Common myeloid progenitor, CD34-positive (primary cell): ENCODE results near the gene OR52N5.

ENCODE experiments used
- CTCF ChIA-PET: fragments of 350-600 bp; sonication (Branson Sonifier 250); formaldehyde crosslinking; loops from one replicate; lab custom pipeline; 2021; ENCODE audit warnings: antibody characterized with exemption; lab: Charles Lee
- POLR2A ChIA-PET: fragments of 350-600 bp; sonication (Branson Sonifier 250); formaldehyde crosslinking; loops from one replicate; lab custom pipeline; 2021; ENCODE audit warnings: antibody characterized with exemption; lab: Charles Lee
- DNase-seq, 3 donors: peaks; one replicate each; pipeline versions ENCODE4 v3.0.0 to v3.0.0-alpha.2; 2013
- H3K27ac ChIP-seq, 2 experiments: 1 replicate in 1 of 2; 2 replicates in 1 of 2; pipeline ENCODE4 v1.7.0; 2013; ENCODE audit warnings: inconsistent platforms in 2 of 2, low read length in 2 of 2, mild to moderate bottlenecking in 2 of 2, low read depth in 1 of 2, moderate library complexity in 1 of 2; ENCODE audit not compliant: severe bottlenecking in 2 of 2, insufficient read depth in 1 of 2, poor library complexity in 1 of 2
- H3K27me3 ChIP-seq, 5 experiments: replicated peaks in 2 of 5; 1 replicate in 3 of 5; 2 replicates in 2 of 5; pipeline versions ENCODE4 v1.6.1 to v1.7.0; 2013; ENCODE audit warnings: low read length in 4 of 5, mild to moderate bottlenecking in 2 of 5, moderate library complexity in 2 of 5, inconsistent platforms in 1 of 5; ENCODE audit not compliant: insufficient read depth in 5 of 5, control insufficient read depth in 4 of 5
- H3K36me3 ChIP-seq, 4 experiments: 1 replicate in 2 of 4; 2 replicates in 2 of 4; pipeline versions ENCODE4 v1.6.1 to v1.7.0; 2013; ENCODE audit warnings: low read length in 3 of 4, control low read depth in 1 of 4, mild to moderate bottlenecking in 1 of 4; ENCODE audit not compliant: control insufficient read depth in 4 of 4, insufficient read depth in 4 of 4
- H3K4me1 ChIP-seq, 4 experiments: 1 replicate in 3 of 4; 2 replicates in 1 of 4; pipeline versions ENCODE4 v1.6.1 to v1.7.1; 2013; ENCODE audit warnings: low read length in 3 of 4, mild to moderate bottlenecking in 3 of 4, control low read depth in 1 of 4, inconsistent platforms in 1 of 4, moderate library complexity in 1 of 4; ENCODE audit not compliant: control insufficient read depth in 4 of 4, insufficient read depth in 4 of 4; ENCODE audit errors: control extremely low read depth in 1 of 4
- H3K4me3 ChIP-seq, 7 experiments: 1 replicate in 4 of 7; 2 replicates in 3 of 7; pipeline versions ENCODE4 v1.5.1 to v1.7.0; 2013; ENCODE audit warnings: mild to moderate bottlenecking in 7 of 7, low read length in 6 of 7, moderate library complexity in 6 of 7, inconsistent platforms in 2 of 7, low read depth in 2 of 7, control low read depth in 1 of 7; ENCODE audit not compliant: insufficient read depth in 4 of 7, control insufficient read depth in 1 of 7; ENCODE audit errors: extremely low read depth in 1 of 7
- H3K9me3 ChIP-seq, 5 experiments: 1 replicate in 4 of 5; 2 replicates in 1 of 5; pipeline versions ENCODE4 v1.6.1 to v1.7.1; 2013; ENCODE audit warnings: low read length in 4 of 5, mild to moderate bottlenecking in 2 of 5, inconsistent platforms in 1 of 5, low read depth in 1 of 5, moderate library complexity in 1 of 5; ENCODE audit not compliant: control insufficient read depth in 4 of 5, insufficient read depth in 2 of 5; ENCODE audit errors: control extremely low read depth in 1 of 5
- WGBS: methylation state at CpG from one replicate; pipeline ENCODE4 v1.1.5; 2013; ENCODE audit not compliant: insufficient coverage; 5-methylcytosine and 5-hydroxymethylcytosine counted together

Gene OR52N5

DNA sequence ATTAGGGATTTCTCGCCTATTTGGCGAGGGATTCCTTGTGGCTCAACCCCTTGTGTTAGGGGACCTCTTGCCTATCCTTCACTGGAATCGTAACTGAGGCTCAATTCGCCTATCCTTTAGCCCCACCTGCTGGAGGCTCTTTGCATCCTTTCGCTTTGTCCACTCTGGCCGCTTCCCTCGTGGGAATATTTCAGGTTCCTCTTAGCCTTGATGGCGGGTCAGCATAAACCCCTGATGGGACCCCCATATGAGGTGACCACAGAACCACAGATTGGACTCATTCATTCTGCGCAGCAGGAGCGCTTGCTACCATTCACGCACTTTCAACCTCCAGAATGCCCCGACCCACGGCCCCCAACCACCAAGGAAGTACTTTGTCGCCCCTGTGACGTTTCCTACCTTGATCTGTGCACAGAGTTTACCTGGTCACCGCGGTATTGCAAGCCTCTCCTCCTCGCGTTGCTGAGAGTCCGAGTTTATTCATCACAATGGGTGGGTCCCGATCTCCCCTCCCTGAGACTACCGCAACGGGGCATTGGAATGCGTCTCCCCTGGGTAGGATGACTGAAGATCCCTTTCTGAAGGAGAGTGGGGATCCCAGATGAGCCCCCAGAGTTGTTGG is 25.5 kb upstream of the OR52N5 start, which contains the start of gene OR52N2:
TSS of gene OR52N2 (plus strand) at position 425 of the 622 bp plus-strand sequence. CDS start 11,412 bp downstream, outside the sequence.
- POLR2A ChIA-PET: no interaction called here

DNA sequence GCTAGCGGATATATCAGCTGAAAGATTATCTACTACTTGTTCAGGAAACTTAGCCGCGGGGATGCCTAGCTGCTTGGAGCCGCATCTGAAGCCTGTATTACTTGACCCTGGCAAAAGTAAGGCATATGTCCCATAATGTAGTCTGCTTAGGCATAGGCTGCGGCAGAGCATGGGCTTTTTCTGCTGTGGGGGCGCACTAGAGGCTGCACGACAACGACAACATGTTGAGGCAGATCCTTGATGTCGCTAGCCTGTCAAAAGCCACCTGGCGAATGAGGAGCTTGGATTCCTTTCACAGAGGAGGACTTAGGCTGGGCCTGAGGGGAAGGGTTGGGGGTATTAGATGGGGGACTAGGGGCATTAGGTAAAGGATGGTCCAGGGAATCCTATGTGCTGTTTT is 24.4 kb upstream of the OR52N5 start:
- peaks cover 3 to 30% (median 13%) of the 10 kb centered on the region in 4 experiments for H3K4me1 ChIP-seq
- WGBS: 82% methylated on average over 10 of the region's 10 CpGs
- ChIA-PET POLR2A (interaction anchor here (0.7 kb wide), 1 partner anchor 119 kb away, joined by 4 read pairs; no protein-coding TSS in a partner anchor), CTCF (interaction anchor here (0.7 to 2.1 kb wide), 6 partner anchors 16 to 493 kb away, joined by 3 to 8 read pairs (median 4); partner anchors contain the start of genes TRIM5 and TRIM6)
- H3K27me3 ChIP-seq: no peaks in the 10 kb centered on the region
- H3K27ac ChIP-seq: no peak overlapping the region
- peaks cover 0 to 14% (median 5%) of the 10 kb centered on the region in 5 experiments for H3K9me3 ChIP-seq
- H3K4me3 ChIP-seq: peak overlapping the region in 1 of 7 experiments; percentile 98
- H3K36me3 ChIP-seq: peaks cover 0 to 2% (median 0%) of the 10 kb centered on the region in 4 experiments
- peak in 2 of 3 donors; percentile 23 to 29 for DNase-seq

More for the DNA sequence above, 25.5 kb upstream of the OR52N5 start, which contains the start of gene OR52N2:
- no peaks in the 10 kb centered on the region for H3K27me3 ChIP-seq
- H3K9me3 ChIP-seq: peaks cover 0 to 8% (median 3%) of the 10 kb centered on the region in 5 experiments
- CTCF ChIA-PET: interaction anchor here (0.7 to 2.5 kb wide), 8 partner anchors 10 to 605 kb away, joined by 4 to 17 read pairs (median 5); partner anchors contain the start of gene TRIM5
- peak within 1 kb of the TSS; percentile 46 to 75 for H3K27ac ChIP-seq
- peaks cover 0 to 2% (median 0%) of the 10 kb centered on the region in 4 experiments for H3K36me3 ChIP-seq
- DNase-seq: peak; percentile 80 to 85 (median 83)
- H3K4me3 ChIP-seq: peak within 1 kb of the TSS; percentile 79 to 98 (median 89)
- peaks cover 3 to 31% (median 13%) of the 10 kb centered on the region in 4 experiments for H3K4me1 ChIP-seq
- 13% methylated on average over 24 of the region's 24 CpGs for WGBS

DNA sequence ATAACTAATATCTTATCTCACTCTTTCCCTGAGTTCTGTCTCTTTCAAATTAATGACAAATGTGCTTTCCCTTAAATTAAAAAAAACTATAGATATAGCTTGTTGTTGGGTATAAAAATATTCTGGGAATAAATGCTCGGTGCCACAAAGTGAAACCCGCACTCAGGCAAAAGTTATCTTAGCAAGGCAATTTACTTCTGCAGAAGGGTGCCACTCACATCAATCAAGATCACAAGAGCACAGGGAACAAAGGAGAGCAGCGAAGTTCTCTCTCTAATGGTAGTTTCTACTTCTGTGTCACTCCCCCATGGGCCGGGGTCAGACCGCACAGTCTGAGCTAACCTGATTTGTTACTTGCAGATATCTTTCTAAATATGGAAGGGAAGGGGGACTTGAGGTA is 20.8 kb upstream of the OR52N5 start:
- Histone ChIP-seq H3K4me3 (no peak overlapping the region), H3K27ac (no peak overlapping the region), H3K4me1 (peaks cover 0 to 10% (median 4%) of the 10 kb centered on the region in 4 experiments), H3K9me3 (peaks cover 0 to 14% (median 5%) of the 10 kb centered on the region in 5 experiments), H3K36me3 (peaks cover 0 to 2% (median under 1%) of the 10 kb centered on the region in 4 experiments), H3K27me3 (no peaks in the 10 kb centered on the region)
- DNase-seq: no peak
- CTCF ChIA-PET: no interaction called here
- POLR2A ChIA-PET: no interaction called here
- 77% methylated on average over 4 of the region's 5 CpGs for WGBS

DNA sequence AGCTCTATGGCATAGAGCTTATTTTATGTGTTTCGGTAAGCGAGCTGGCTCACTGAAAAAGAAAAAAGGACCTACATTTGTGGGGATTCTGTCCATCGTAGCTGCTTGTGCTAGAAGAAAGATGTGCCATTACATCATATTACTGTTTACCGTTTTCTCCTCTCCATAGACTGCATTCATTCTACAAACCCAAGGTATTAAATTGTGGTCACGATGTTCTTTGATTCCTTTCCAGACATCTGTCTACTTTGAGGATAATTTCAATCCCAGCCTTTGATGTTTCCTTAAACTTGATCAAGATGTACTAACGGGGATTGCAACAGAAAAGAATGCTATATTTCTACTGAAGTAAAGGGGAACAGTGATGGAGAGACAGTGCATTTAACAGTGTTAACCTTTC is 13.4 kb upstream of the OR52N5 start:
- no CpG with 5 or more reads among the region's 6 CpGs for WGBS
- no peak overlapping the region for H3K4me3 ChIP-seq
- ChIA-PET POLR2A (no interaction called here), CTCF (interaction anchor here (0.6 to 0.7 kb wide), 2 partner anchors 83 to 423 kb away, joined by 3 read pairs; no protein-coding TSS in a partner anchor)
- peaks cover 0 to 3% (median 0%) of the 10 kb centered on the region in 5 experiments for H3K9me3 ChIP-seq
- no peak overlapping the region for H3K27ac ChIP-seq
- H3K36me3 ChIP-seq: peaks cover 0 to 2% (median 0%) of the 10 kb centered on the region in 4 experiments
- H3K27me3 ChIP-seq: no peaks in the 10 kb centered on the region
- DNase-seq: no peak
- no peaks in the 10 kb centered on the region for H3K4me1 ChIP-seq

DNA sequence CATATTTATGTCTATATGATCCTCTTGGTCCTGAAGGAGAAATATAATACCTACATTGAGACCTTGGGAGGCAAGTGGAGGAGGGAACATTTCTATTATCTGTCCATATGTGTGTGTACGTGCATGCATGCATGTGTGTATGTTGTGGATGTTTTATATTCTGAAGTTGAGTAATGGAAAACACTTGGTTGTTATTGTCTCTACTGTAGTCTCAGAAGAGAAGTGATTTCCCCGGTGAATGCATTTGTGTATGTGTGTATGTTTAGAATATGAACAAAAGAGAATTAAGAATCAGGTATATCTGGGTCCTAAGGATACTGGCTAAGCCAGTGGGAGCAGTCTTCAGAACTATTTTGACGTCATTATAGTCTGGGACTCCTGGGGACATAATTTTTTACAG is 8.0 kb upstream of the OR52N5 start, which contains the start of gene OR52N1:
TSS of gene OR52N1 (minus strand) at position 101 of the 400 bp plus-strand sequence. CDS start 2,449 bp downstream, outside the sequence.
- no peaks in the 10 kb centered on the region for H3K36me3 ChIP-seq
- CTCF ChIA-PET: no interaction called here

DNA sequence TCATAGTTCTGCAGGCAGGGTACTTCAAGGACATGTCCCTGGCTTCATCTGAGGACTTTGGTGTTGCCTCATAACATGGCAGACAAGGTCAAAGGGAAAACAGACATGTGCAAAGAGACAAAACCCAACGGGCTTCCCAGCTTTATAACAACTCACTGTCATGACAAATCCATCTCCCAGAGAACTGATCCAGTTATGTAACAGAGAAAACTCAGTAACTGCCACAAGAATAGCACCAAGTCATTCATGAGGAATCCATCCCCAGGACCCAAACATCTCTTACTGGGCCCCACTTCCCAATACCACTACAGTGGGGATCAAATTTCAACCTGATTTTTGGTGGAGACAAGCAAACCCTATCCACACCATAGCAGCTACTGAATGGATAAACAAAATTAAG is 16.1 kb downstream of the OR52N5 start:
- H3K36me3 ChIP-seq: no peaks in the 10 kb centered on the region
- H3K27me3 ChIP-seq: no peaks in the 10 kb centered on the region
- no peaks in the 10 kb centered on the region for H3K4me1 ChIP-seq
- H3K9me3 ChIP-seq: no peaks in the 10 kb centered on the region
- no peak overlapping the region for H3K27ac ChIP-seq
- no peak for DNase-seq
- ChIA-PET CTCF (no interaction called here), POLR2A (no interaction called here)
- WGBS: no CpG with 5 or more reads among the region's 1 CpG
- H3K4me3 ChIP-seq: no peak overlapping the region

More for the DNA sequence above, 8.0 kb upstream of the OR52N5 start, which contains the start of gene OR52N1:
- Histone ChIP-seq H3K4me1 (no peaks in the 10 kb centered on the region), H3K9me3 (peaks cover 0 to 3% (median 0%) of the 10 kb centered on the region in 5 experiments), H3K27ac (no peak within 1 kb of the TSS), H3K27me3 (no peaks in the 10 kb centered on the region), H3K4me3 (no peak within 1 kb of the TSS)
- 100% methylated on average over 3 of the region's 3 CpGs for WGBS
- DNase-seq: no peak
- POLR2A ChIA-PET: no interaction called here

DNA sequence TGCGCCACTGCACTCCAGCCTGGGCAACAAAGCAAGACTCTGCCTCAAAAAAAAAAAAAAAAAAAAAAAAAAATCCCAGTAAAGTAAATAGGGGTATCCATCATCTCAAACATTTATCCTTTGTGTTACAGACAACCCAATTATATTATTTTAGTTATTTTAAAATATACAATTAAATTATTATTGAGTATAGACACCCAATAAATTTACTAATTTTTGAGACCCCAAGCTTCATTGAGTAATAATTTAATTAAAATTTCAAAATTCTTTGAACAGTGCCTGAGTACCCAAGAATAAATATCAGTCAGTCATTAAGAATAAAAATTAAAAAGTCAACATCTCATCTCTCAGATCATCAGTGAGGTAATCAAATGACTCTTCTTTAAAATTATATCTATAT is 29.2 kb downstream of the OR52N5 start, which contains the start of gene OR52N4:
TSS of gene OR52N4 (plus strand) at position 301 of the 400 bp plus-strand sequence. CDS start 498 bp downstream, outside the sequence.
- H3K36me3 ChIP-seq: no peaks in the 10 kb centered on the region
- WGBS: no CpG with 5 or more reads among the region's 1 CpG
- no peaks in the 10 kb centered on the region for H3K27me3 ChIP-seq
- POLR2A ChIA-PET: no interaction called here
- H3K4me3 ChIP-seq: no peak within 1 kb of the TSS
- no peak within 1 kb of the TSS for H3K27ac ChIP-seq
- no peak for DNase-seq
- no peaks in the 10 kb centered on the region for H3K4me1 ChIP-seq
- CTCF ChIA-PET: no interaction called here
- no peaks in the 10 kb centered on the region for H3K9me3 ChIP-seq
